B cell (primary cell): ENCODE measurements around the gene OXER1. TPM values are rescaled to one million over a fixed set of nuclear protein-coding genes. Genes with fewer than 3 reads are reported as not detected.

Source experiments
- ATAC-seq: fragments of 200-7000 bp; cut with Tn5 transposase; one replicate; pipeline ENCODE4 v1.10.0; 2021; ENCODE audit warnings: low read depth, mild to moderate bottlenecking, moderate number of reproducible peaks, moderate library complexity
- CTCF ChIA-PET: fragments of 350-600 bp; sonication (Branson Sonifier 250); formaldehyde crosslinking; loops from one replicate; lab custom pipeline; 2021; ENCODE audit warnings: antibody characterized with exemption, inconsistent platforms; lab: Charles Lee
- POLR2A ChIA-PET: fragments of 350-600 bp; sonication (Branson Sonifier 250); formaldehyde crosslinking; loops from one replicate; lab custom pipeline; 2021; ENCODE audit warnings: antibody characterized with exemption; lab: Charles Lee
- DNase-seq: peaks from one replicate; pipeline ENCODE4 v3.0.0; 2013
- H2AFZ ChIP-seq: 2 replicates; pipeline ENCODE4 v1.6.1; 2012; ENCODE audit warnings: mild to moderate bottlenecking, low read depth, low read length; ENCODE audit not compliant: insufficient read depth, poor library complexity, severe bottlenecking
- H3K27ac ChIP-seq, 2 donors: 1 replicate in 1 of 2; 2 replicates in 1 of 2; pipeline ENCODE4 v1.5.1; 2012 to 2013; ENCODE audit warnings: low read length in 2 of 2, mild to moderate bottlenecking in 2 of 2, moderate library complexity in 1 of 2
- H3K27me3 ChIP-seq, 4 experiments: fragments of 200-600 bp in 1 of 4; sonication (generic) in 1 of 4; replicated peaks in 1 of 4; 1 replicate in 2 of 4; 2 replicates in 2 of 4; pipeline versions ENCODE4 v1.6.1 to v1.7.0; 2013 to 2016; ENCODE audit warnings: low read length in 3 of 4, mild to moderate bottlenecking in 2 of 4, mixed read lengths in 1 of 4, moderate library complexity in 1 of 4; ENCODE audit not compliant: insufficient read depth in 4 of 4, control insufficient read depth in 3 of 4; ENCODE audit errors: control extremely low read depth in 1 of 4
- H3K36me3 ChIP-seq, 2 experiments: replicated peaks in 1 of 2; 1 replicate in 1 of 2; 2 replicates in 1 of 2; pipeline versions ENCODE4 v1.6.1 to v1.7.1; 2013; ENCODE audit warnings: low read length in 1 of 2; ENCODE audit not compliant: insufficient read depth in 2 of 2, control insufficient read depth in 1 of 2; ENCODE audit errors: control extremely low read depth in 1 of 2, extremely low read depth in 1 of 2
- H3K4me1 ChIP-seq, 2 donors: fragments of 200-600 bp in 1 of 2; sonication (generic) in 1 of 2; 1 replicate in 1 of 2; 2 replicates in 1 of 2; pipeline versions ENCODE4 v1.5.1 to v1.6.1; 2013 to 2017; ENCODE audit warnings: low read length in 2 of 2; ENCODE audit not compliant: control insufficient read depth in 2 of 2, insufficient read depth in 2 of 2
- H3K4me2 ChIP-seq: replicated peaks from 2 replicates; pipeline ENCODE3; 2012; ENCODE audit warnings: mild to moderate bottlenecking, low read depth, low read length; ENCODE audit not compliant: poor library complexity, severe bottlenecking
- H3K4me3 ChIP-seq, 5 experiments: fragments of 200-600 bp in 1 of 5; sonication (generic) in 1 of 5; 1 replicate in 3 of 5; 2 replicates in 2 of 5; pipeline versions ENCODE4 v1.5.1 to v1.7.0; 2011 to 2016; ENCODE audit warnings: low read length in 4 of 5, mild to moderate bottlenecking in 4 of 5, low read depth in 2 of 5, control low read depth in 1 of 5, moderate library complexity in 1 of 5; ENCODE audit not compliant: insufficient read depth in 1 of 5; ENCODE audit errors: control extremely low read depth in 1 of 5, extremely low read depth in 1 of 5
- H3K79me2 ChIP-seq: fragments of 200-600 bp; sonication (generic); one replicate; pipeline ENCODE4 v1.6.0; 2016; ENCODE audit warnings: low read length; ENCODE audit not compliant: control insufficient read depth, insufficient read depth
- H3K9ac ChIP-seq: fragments of 200-600 bp; sonication (generic); 2 replicates; pipeline ENCODE4 v1.6.1; 2017; ENCODE audit warnings: mild to moderate bottlenecking, low read length, moderate library complexity
- H3K9me3 ChIP-seq, 3 donors: one replicate each; pipeline versions ENCODE4 v1.6.1 to v1.7.1; 2013; ENCODE audit warnings: low read length in 2 of 3; ENCODE audit not compliant: control insufficient read depth in 2 of 3, insufficient read depth in 1 of 3; ENCODE audit errors: control extremely low read depth in 1 of 3
- H4K20me1 ChIP-seq: 2 replicates; pipeline ENCODE4 v1.6.0; 2012; ENCODE audit warnings: mild to moderate bottlenecking, low read length; ENCODE audit not compliant: insufficient read depth, control insufficient read depth, poor library complexity, severe bottlenecking
- H3K27ac Mint-ChIP-seq: one replicate; pipeline ENCODE4 v1.8.0; 2021; ENCODE audit warnings: mixed read lengths
- H3K27me3 Mint-ChIP-seq: one replicate; pipeline ENCODE4 v1.8.0; 2021; ENCODE audit warnings: mixed read lengths
- H3K4me1 Mint-ChIP-seq: one replicate; pipeline ENCODE4 v1.8.0; 2021; ENCODE audit warnings: mixed read lengths
- H3K4me3 Mint-ChIP-seq: one replicate; pipeline ENCODE4 v1.8.0; 2021; ENCODE audit warnings: mixed read lengths
- H3K9me3 Mint-ChIP-seq: one replicate; pipeline ENCODE4 v1.8.0; 2022; ENCODE audit warnings: mixed read lengths; ENCODE audit not compliant: insufficient read depth
- EZH2 ChIP-seq: IDR thresholded peaks from 2 replicates; pipeline ENCODE4 v1.6.1; 2012; ENCODE audit warnings: borderline replicate concordance, low read depth, mild to moderate bottlenecking, moderate library complexity, low read length; ENCODE audit not compliant: insufficient read depth, poor library complexity, severe bottlenecking
- WGBS: methylation state at CpG from one replicate; pipeline ENCODE4 v1.1.5; 2013; ENCODE audit warnings: missing lambda C conversion rate; ENCODE audit not compliant: insufficient coverage; 5-methylcytosine and 5-hydroxymethylcytosine counted together
- intact Hi-C: fragments of 100-400 bp; cut with micrococcal nuclease; formaldehyde crosslinking; loops from one replicate; pipeline ENCODE4 v1.10.0; 2022
- polyA plus RNA-seq: library from polyadenylated mRNA; depleted of rRNA; stranded (reverse); fragments of >200 nt; gene quantifications from 2 replicates; pipeline ENCODE4 v1.2.3, GENCODE V29; 2012
- total RNA-seq, 2 donors: library from RNA; stranded (reverse); fragments of 120-200 nt in 1 of 2; gene quantifications; 1 replicate in 1 of 2; 2 replicates in 1 of 2; pipeline versions ENCODE4 v1.2.3 to v1.2.4, GENCODE V29; 2013 to 2022
- TF ChIP-seq, protein P1 (sequence below): fragments of 200-600 bp; IDR thresholded peaks from one replicate; pipeline ENCODE4 v1.8.0; 2022; ENCODE audit warnings: antibody characterized with exemption, mild to moderate bottlenecking

OXER1 gene
- total and polyA plus RNA-seq, 2 donors (not counting 1 experiment from before 2014, with no cell fraction given): 3.2 to 3.3 TPM

DNA sequence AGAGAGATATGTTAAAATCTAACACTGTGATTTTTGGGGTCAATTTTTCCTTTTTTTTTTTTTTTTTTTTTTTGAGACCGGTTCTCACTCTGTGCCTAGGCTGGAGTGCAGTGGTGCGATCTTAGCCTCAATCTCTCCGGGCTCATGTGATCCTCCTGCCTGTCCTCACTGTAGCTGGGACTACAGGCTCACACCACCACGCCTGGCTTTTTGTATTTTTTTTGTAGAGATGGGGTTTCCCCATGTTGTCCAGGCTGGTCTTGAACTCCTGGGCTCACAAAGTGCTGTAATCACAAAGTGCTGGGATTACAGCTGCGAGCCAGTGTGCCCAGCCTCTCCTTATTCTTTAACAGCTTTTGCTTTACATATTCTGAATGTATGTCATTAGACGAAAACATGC lies 31.3 kb upstream of the OXER1 start:
- Mint-ChIP-seq H3K27me3 (no peaks in the 10 kb centered on the region), H3K4me3 (peak overlapping the region; percentile 24), H3K9me3 (no peaks in the 10 kb centered on the region), H3K4me1 (peaks cover 46% of the 10 kb centered on the region), H3K27ac (peak overlapping the region; percentile 15)
- intact Hi-C loops: no loop called here
- WGBS: 100% methylated on average over 2 of the region's 6 CpGs
- POLR2A ChIA-PET: interaction anchor here (6.5 kb wide), 1 partner anchor 15 kb away, joined by 82 read pairs; no protein-coding TSS in a partner anchor
- no peak for DNase-seq
- peaks cover 18 to 37% of the 10 kb centered on the region in 2 donors for H3K4me1 ChIP-seq
- no peak overlapping the region for H3K4me3 ChIP-seq
- ATAC-seq: no peak
- no peak overlapping the region for H2AFZ ChIP-seq
- H4K20me1 ChIP-seq: no peaks in the 10 kb centered on the region
- H3K9me3 ChIP-seq: no peaks in the 10 kb centered on the region
- no peak overlapping the region for H3K9ac ChIP-seq
- peaks cover 22% of the 10 kb centered on the region for H3K79me2 ChIP-seq
- CTCF ChIA-PET: interaction anchor here (2.9 to 4.3 kb wide), 2 partner anchors 16 to 33 kb away, joined by 9 to 64 read pairs; no protein-coding TSS in a partner anchor
- TF ChIP-seq, protein P1, sequence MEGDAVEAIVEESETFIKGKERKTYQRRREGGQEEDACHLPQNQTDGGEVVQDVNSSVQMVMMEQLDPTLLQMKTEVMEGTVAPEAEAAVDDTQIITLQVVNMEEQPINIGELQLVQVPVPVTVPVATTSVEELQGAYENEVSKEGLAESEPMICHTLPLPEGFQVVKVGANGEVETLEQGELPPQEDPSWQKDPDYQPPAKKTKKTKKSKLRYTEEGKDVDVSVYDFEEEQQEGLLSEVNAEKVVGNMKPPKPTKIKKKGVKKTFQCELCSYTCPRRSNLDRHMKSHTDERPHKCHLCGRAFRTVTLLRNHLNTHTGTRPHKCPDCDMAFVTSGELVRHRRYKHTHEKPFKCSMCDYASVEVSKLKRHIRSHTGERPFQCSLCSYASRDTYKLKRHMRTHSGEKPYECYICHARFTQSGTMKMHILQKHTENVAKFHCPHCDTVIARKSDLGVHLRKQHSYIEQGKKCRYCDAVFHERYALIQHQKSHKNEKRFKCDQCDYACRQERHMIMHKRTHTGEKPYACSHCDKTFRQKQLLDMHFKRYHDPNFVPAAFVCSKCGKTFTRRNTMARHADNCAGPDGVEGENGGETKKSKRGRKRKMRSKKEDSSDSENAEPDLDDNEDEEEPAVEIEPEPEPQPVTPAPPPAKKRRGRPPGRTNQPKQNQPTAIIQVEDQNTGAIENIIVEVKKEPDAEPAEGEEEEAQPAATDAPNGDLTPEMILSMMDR: no peak
- TF ChIP-seq EZH2: no peak
- no peak overlapping the region for H3K4me2 ChIP-seq
- peak overlapping the region in 1 of 2 donors; percentile 69 for H3K27ac ChIP-seq
- no peaks in the 10 kb centered on the region for H3K27me3 ChIP-seq
- no peaks in the 10 kb centered on the region for H3K36me3 ChIP-seq

DNA sequence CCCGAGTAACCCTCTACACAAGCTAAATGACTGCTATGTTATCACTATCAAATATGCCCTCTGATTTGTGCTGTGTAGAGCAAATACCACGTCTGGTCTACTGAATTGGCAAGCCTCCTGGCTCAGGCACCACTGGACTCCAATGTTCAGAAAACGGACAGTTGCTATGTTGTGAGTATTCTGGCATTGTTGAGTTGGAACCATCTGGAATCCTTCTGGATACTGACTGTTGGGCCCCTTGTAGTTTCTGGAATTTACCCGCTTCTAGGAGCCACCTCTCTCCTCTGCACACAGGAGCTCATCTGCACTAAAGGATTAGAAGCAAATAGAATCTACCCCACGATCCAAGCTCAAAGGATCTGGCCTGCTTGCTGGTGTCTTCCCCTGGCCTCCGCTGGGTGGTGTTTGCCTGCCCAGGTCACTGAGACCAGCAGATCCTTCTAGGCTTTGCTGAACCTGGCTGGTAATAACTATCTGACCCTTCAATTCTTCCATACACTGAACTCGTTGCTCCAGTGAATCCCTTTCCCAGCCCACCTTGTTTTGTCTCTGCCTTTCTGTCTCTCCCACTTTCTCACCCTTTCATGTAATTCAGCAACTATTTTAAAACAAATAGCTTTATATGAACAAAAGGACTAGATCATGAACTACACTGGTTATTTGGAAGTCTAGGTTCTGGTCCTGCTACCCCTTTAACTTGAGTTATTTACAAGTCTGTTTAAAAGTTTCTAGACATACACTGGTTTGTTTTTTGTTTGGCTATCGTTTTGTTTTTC lies 30.5 kb upstream of the OXER1 start:
- no peaks in the 10 kb centered on the region for H4K20me1 ChIP-seq
- no peak for DNase-seq
- peak overlapping the region; percentile 90 for H3K4me2 ChIP-seq
- peak overlapping the region; percentile 92 for H2AFZ ChIP-seq
- H3K9ac ChIP-seq: no peak overlapping the region
- H3K4me1 ChIP-seq: peaks cover 18 to 37% of the 10 kb centered on the region in 2 donors
- Mint-ChIP-seq H3K27me3 (no peaks in the 10 kb centered on the region), H3K4me1 (peaks cover 46% of the 10 kb centered on the region), H3K9me3 (no peaks in the 10 kb centered on the region), H3K27ac (peak overlapping the region; percentile 88), H3K4me3 (peak overlapping the region; percentile 87)
- TF ChIP-seq, protein P1: no peak
- TF ChIP-seq EZH2: no peak
- ChIA-PET CTCF (interaction anchor here (1.4 to 4.3 kb wide), 3 partner anchors 11 to 34 kb away, joined by 5 to 64 read pairs (median 9); no protein-coding TSS in a partner anchor), POLR2A (interaction anchor here (1.5 to 6.5 kb wide), 2 partner anchors 16 to 43 kb away, joined by 3 to 82 read pairs; no protein-coding TSS in a partner anchor)
- H3K27me3 ChIP-seq: no peaks in the 10 kb centered on the region
- ATAC-seq: no peak
- no peaks in the 10 kb centered on the region for H3K9me3 ChIP-seq
- no peaks in the 10 kb centered on the region for H3K36me3 ChIP-seq
- peaks cover 27% of the 10 kb centered on the region for H3K79me2 ChIP-seq
- WGBS: 77% methylated on average over 5 of the region's 8 CpGs
- no peak overlapping the region for H3K4me3 ChIP-seq
- H3K27ac ChIP-seq: peak overlapping the region in 1 of 2 donors; percentile 69
- intact Hi-C loops: loop anchor here (5.0 kb wide), 1 partner anchor 132 kb away; no protein-coding TSS in a partner anchor
